CD14-positive monocyte (primary cell): ENCODE data around the gene C19orf25. TPM values are rescaled to one million over a fixed set of nuclear protein-coding genes. Genes with fewer than 3 reads are reported as not detected.

ENCODE experiments used
- DNase-seq, 3 donors: peaks; one replicate each; pipeline ENCODE4 v3.0.0-alpha.2; 2011 to 2022
- H2AFZ ChIP-seq: 2 replicates; pipeline ENCODE4 v1.6.0; 2012; ENCODE audit warnings: mild to moderate bottlenecking, low read depth, low read length, inconsistent platforms; ENCODE audit not compliant: insufficient read depth, poor library complexity, severe bottlenecking
- H3K27ac ChIP-seq, 2 donors: 1 replicate in 1 of 2; 2 replicates in 1 of 2; pipeline ENCODE4 v1.5.1; 2012 to 2013; ENCODE audit warnings: low read length in 2 of 2, control low read depth in 1 of 2, inconsistent platforms in 1 of 2, low read depth in 1 of 2, mild to moderate bottlenecking in 1 of 2
- H3K27me3 ChIP-seq, 2 donors: one replicate each; pipeline versions ENCODE4 v1.6.0 to v1.6.1; 2011 to 2013; ENCODE audit warnings: low read length in 2 of 2; ENCODE audit not compliant: control insufficient read depth in 2 of 2, insufficient read depth in 2 of 2
- H3K36me3 ChIP-seq, 2 donors: replicated peaks in 1 of 2; 1 replicate in 1 of 2; 2 replicates in 1 of 2; pipeline versions ENCODE4 v1.5.1 to v1.6.1; 2012 to 2013; ENCODE audit warnings: low read length in 2 of 2, control low read depth in 1 of 2, inconsistent platforms in 1 of 2, mild to moderate bottlenecking in 1 of 2; ENCODE audit not compliant: insufficient read depth in 2 of 2, control insufficient read depth in 1 of 2
- H3K4me1 ChIP-seq, 2 donors: 1 replicate in 1 of 2; 2 replicates in 1 of 2; pipeline versions ENCODE4 v1.5.1 to v1.6.1; 2012 to 2013; ENCODE audit warnings: low read length in 2 of 2, control low read depth in 1 of 2, inconsistent platforms in 1 of 2, mild to moderate bottlenecking in 1 of 2, moderate library complexity in 1 of 2; ENCODE audit not compliant: insufficient read depth in 2 of 2, control insufficient read depth in 1 of 2
- H3K4me2 ChIP-seq: replicated peaks from 2 replicates; pipeline ENCODE3; 2012; ENCODE audit warnings: low read length, moderate library complexity, mild to moderate bottlenecking; ENCODE audit not compliant: poor library complexity, severe bottlenecking; ENCODE audit errors: extremely low read depth
- H3K4me3 ChIP-seq, 3 experiments: fragments of 200-600 bp in 1 of 3; sonication (generic) in 1 of 3; replicated peaks in 1 of 3; 1 replicate in 2 of 3; 2 replicates in 1 of 3; pipeline ENCODE4 v1.5.1; 2011 to 2013; ENCODE audit warnings: low read length in 3 of 3, mild to moderate bottlenecking in 3 of 3, control low read depth in 2 of 3, low read depth in 2 of 3, inconsistent platforms in 1 of 3, moderate library complexity in 1 of 3
- H3K79me2 ChIP-seq: 2 replicates; pipeline ENCODE4 v1.6.0; 2012; ENCODE audit warnings: mild to moderate bottlenecking, control low read depth, inconsistent platforms, low read length, moderate library complexity; ENCODE audit not compliant: insufficient read depth
- H3K9ac ChIP-seq: 2 replicates; pipeline ENCODE4 v1.6.0; 2017; ENCODE audit warnings: low read length, mild to moderate bottlenecking; ENCODE audit not compliant: insufficient read depth, poor library complexity, severe bottlenecking
- H3K9me3 ChIP-seq, 2 donors: replicated peaks in 1 of 2; 1 replicate in 1 of 2; 2 replicates in 1 of 2; pipeline versions ENCODE4 v1.5.1 to v1.6.1; 2012 to 2013; ENCODE audit warnings: low read length in 2 of 2, control low read depth in 1 of 2; ENCODE audit not compliant: control insufficient read depth in 1 of 2, insufficient read depth in 1 of 2
- H4K20me1 ChIP-seq: 2 replicates; pipeline ENCODE4 v1.6.0; 2012; ENCODE audit warnings: mild to moderate bottlenecking, low read length, control low read depth, moderate library complexity; ENCODE audit not compliant: insufficient read depth
- H3K27ac Mint-ChIP-seq, 7 donors: one replicate each; pipeline ENCODE4 v1.8.0; 2020; ENCODE audit warnings: mild to moderate bottlenecking in 7 of 7, mixed read lengths in 7 of 7, moderate library complexity in 6 of 7, inconsistent platforms in 2 of 7
- H3K27me3 Mint-ChIP-seq, 3 donors: one replicate each; pipeline ENCODE4 v1.8.0; 2021 to 2022; ENCODE audit warnings: low read depth in 3 of 3, mild to moderate bottlenecking in 3 of 3, mixed read lengths in 3 of 3, moderate library complexity in 3 of 3, inconsistent platforms in 1 of 3
- H3K36me3 Mint-ChIP-seq, 2 donors: one replicate each; pipeline ENCODE4 v1.8.0; 2020; ENCODE audit warnings: mixed read lengths in 2 of 2, inconsistent platforms in 1 of 2, mild to moderate bottlenecking in 1 of 2
- H3K4me1 Mint-ChIP-seq: one replicate; pipeline ENCODE4 v1.8.0; 2020; ENCODE audit warnings: mild to moderate bottlenecking, mixed read lengths
- H3K4me3 Mint-ChIP-seq, 2 donors: one replicate each; pipeline ENCODE4 v1.8.0; 2020; ENCODE audit warnings: mild to moderate bottlenecking in 2 of 2, mixed read lengths in 2 of 2, moderate library complexity in 1 of 2
- H3K9me3 Mint-ChIP-seq, 7 donors: one replicate each; pipeline ENCODE4 v1.8.0; 2020 to 2022; ENCODE audit warnings: mixed read lengths in 7 of 7, mild to moderate bottlenecking in 6 of 7, moderate library complexity in 6 of 7, inconsistent platforms in 2 of 7
- CTCF ChIP-seq: fragments of 200-600 bp; IDR thresholded peaks from one replicate; pipeline ENCODE4 v1.8.0; 2022; ENCODE audit warnings: antibody characterized with exemption, mild to moderate bottlenecking
- WGBS: methylation state at CpG from one replicate; pipeline ENCODE4 v1.1.5; 2013; ENCODE audit warnings: missing lambda C conversion rate; ENCODE audit not compliant: insufficient coverage; 5-methylcytosine and 5-hydroxymethylcytosine counted together
- intact Hi-C, 2 donors: fragments of 100-400 bp; cut with micrococcal nuclease; formaldehyde crosslinking; loops; one replicate each; pipeline versions ENCODE4 v1.15.0 to v1.15.1; 2023
- polyA plus RNA-seq, 3 donors: library from polyadenylated mRNA; depleted of rRNA in 1 of 3; unstranded in 2 of 3; stranded (reverse) in 1 of 3; fragments of 300-500 nt in 2 of 3; fragments of >200 nt in 1 of 3; fragmentation: Illumina TruSeq in 2 of 3; gene quantifications; 1 replicate in 2 of 3; 2 replicates in 1 of 3; pipeline ENCODE4 v1.2.3, GENCODE V29; 2012 to 2021

The C19orf25 gene
- polyA plus RNA-seq, 3 donors, result 18.2 to 20.9 (median 19.9) TPM

- H3K27ac ChIP-seq, result no peak overlapping the region
- no peaks in the 10 kb centered on the region for H3K79me2 ChIP-seq
- WGBS, result 67% methylated on average over 4 of the region's 11 CpGs
- no peak overlapping the region for H3K4me3 Mint-ChIP-seq
- no peak for DNase-seq
- no peak overlapping the region for H3K4me2 ChIP-seq
- H3K27ac Mint-ChIP-seq, result peak overlapping the region in 1 of 7 donors; percentile 18
- H3K9ac ChIP-seq, result no peak overlapping the region
- peaks cover 18 to 35% of the 10 kb centered on the region in 2 donors for H3K4me1 ChIP-seq
- H3K9me3 Mint-ChIP-seq, result peaks cover 0 to 6% (median 0%) of the 10 kb centered on the region in 7 donors
- no peaks in the 10 kb centered on the region for H3K36me3 ChIP-seq
- intact Hi-C loops, result no loop called here
- no peak overlapping the region for H3K4me3 ChIP-seq
- peaks cover 0 to 19% of the 10 kb centered on the region in 2 donors for H3K27me3 ChIP-seq
- no peaks in the 10 kb centered on the region for H4K20me1 ChIP-seq
- peaks cover 6 to 19% (median 19%) of the 10 kb centered on the region in 3 donors for H3K27me3 Mint-ChIP-seq
- H3K4me1 Mint-ChIP-seq, result peaks cover 20% of the 10 kb centered on the region
- no peaks in the 10 kb centered on the region for H3K9me3 ChIP-seq
- no peak for TF ChIP-seq CTCF
- no peak overlapping the region for H2AFZ ChIP-seq
- H3K36me3 Mint-ChIP-seq, result no peaks in the 10 kb centered on the region
These were observed 9.2 kb upstream of the C19orf25 start for GRCh38 chr19:1488282-1488601.

- no peaks in the 10 kb centered on the region for H3K36me3 ChIP-seq
- Mint-ChIP-seq H3K4me3 (no peak overlapping the region), H3K36me3 (no peaks in the 10 kb centered on the region), H3K27me3 (peaks cover 6 to 16% (median 14%) of the 10 kb centered on the region in 3 donors), H3K4me1 (peaks cover 20% of the 10 kb centered on the region), H3K9me3 (peaks cover 0 to 6% (median 0%) of the 10 kb centered on the region in 7 donors), H3K27ac (no peak overlapping the region)
- H3K27me3 ChIP-seq, result peaks cover 0 to 14% of the 10 kb centered on the region in 2 donors
- H3K9ac ChIP-seq, result no peak overlapping the region
- intact Hi-C loops, result no loop called here
- no peak for TF ChIP-seq CTCF
- no peak overlapping the region for H3K4me3 ChIP-seq
- no peaks in the 10 kb centered on the region for H3K79me2 ChIP-seq
- no peak for DNase-seq
- no peak overlapping the region for H3K4me2 ChIP-seq
- H3K9me3 ChIP-seq, result no peaks in the 10 kb centered on the region
- 92% methylated on average over 29 of the region's 40 CpGs for WGBS
- peaks cover 18 to 35% of the 10 kb centered on the region in 2 donors for H3K4me1 ChIP-seq
- no peak overlapping the region for H2AFZ ChIP-seq
- H4K20me1 ChIP-seq, result no peaks in the 10 kb centered on the region
- H3K27ac ChIP-seq, result no peak overlapping the region
These were observed 8.7 kb upstream of the C19orf25 start for GRCh38 chr19:1487576-1488281.
